Gastroesophageal sphincter (tissue), 3 donors: ENCODE measurements around the gene MROH2B.

ENCODE experiments used
- EP300 ChIP-seq: sonication (generic); formaldehyde crosslinking; IDR thresholded peaks from one replicate; pipeline ENCODE4 v1.6.1; 2017; ENCODE audit warnings: antibody characterized with exemption, mild to moderate bottlenecking
- POLR2A ChIP-seq, 2 donors: fragments of 450-650 bp; IDR thresholded peaks; one replicate each; pipeline ENCODE4 v1.6.1; 2017; ENCODE audit warnings: antibody characterized with exemption in 2 of 2, mild to moderate bottlenecking in 2 of 2, moderate library complexity in 1 of 2
- TF ChIP-seq, protein P1 (sequence below), 4 experiments: fragments of 200-600 bp in 2 of 4; fragments of 450-650 bp in 2 of 4; sonication (generic) in 1 of 4; IDR thresholded peaks; one replicate each; pipeline ENCODE4 v1.5.1; 2017 to 2019; ENCODE audit warnings: antibody characterized with exemption in 4 of 4, mild to moderate bottlenecking in 2 of 4, moderate library complexity in 2 of 4

DNA sequence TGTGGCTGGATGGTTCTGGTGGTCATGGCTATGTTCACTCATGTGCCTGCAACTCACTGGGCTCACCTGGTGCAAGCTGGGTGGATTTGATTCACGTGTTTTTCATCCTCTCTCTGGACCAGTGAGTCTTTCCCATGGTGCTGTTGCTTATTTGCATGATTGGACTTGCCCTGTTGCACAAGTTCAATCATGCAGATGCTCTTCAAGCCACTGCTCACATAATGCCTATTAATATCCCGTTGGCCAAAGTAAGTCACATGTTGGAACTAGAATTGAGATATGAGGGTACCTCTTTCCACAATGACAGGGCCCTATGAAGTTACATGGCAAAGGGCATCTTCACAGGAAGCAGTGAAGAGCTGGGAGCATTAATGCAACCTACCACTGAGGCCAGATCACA lies 26.5 kb upstream of the MROH2B start:
- no peak for TF ChIP-seq POLR2A (IDR thresholded peaks at IDR 0.05)
- TF ChIP-seq, protein P1, sequence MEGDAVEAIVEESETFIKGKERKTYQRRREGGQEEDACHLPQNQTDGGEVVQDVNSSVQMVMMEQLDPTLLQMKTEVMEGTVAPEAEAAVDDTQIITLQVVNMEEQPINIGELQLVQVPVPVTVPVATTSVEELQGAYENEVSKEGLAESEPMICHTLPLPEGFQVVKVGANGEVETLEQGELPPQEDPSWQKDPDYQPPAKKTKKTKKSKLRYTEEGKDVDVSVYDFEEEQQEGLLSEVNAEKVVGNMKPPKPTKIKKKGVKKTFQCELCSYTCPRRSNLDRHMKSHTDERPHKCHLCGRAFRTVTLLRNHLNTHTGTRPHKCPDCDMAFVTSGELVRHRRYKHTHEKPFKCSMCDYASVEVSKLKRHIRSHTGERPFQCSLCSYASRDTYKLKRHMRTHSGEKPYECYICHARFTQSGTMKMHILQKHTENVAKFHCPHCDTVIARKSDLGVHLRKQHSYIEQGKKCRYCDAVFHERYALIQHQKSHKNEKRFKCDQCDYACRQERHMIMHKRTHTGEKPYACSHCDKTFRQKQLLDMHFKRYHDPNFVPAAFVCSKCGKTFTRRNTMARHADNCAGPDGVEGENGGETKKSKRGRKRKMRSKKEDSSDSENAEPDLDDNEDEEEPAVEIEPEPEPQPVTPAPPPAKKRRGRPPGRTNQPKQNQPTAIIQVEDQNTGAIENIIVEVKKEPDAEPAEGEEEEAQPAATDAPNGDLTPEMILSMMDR (IDR thresholded peaks at IDR 0.05): no peak
- no peak for TF ChIP-seq EP300
